Measurements from ENCODE around the gene TOP3B. TPM values are rescaled to one million over a fixed set of nuclear protein-coding genes. Genes with fewer than 3 reads are reported as not detected.

TOP3B gene
- total and polyA plus RNA-seq, 10 of the 15 experiments (the other 5 are each of a cell fraction or from before 2014, with no cell fraction given), result 0.60 to 47.3 (median 33.7) TPM

DNA sequence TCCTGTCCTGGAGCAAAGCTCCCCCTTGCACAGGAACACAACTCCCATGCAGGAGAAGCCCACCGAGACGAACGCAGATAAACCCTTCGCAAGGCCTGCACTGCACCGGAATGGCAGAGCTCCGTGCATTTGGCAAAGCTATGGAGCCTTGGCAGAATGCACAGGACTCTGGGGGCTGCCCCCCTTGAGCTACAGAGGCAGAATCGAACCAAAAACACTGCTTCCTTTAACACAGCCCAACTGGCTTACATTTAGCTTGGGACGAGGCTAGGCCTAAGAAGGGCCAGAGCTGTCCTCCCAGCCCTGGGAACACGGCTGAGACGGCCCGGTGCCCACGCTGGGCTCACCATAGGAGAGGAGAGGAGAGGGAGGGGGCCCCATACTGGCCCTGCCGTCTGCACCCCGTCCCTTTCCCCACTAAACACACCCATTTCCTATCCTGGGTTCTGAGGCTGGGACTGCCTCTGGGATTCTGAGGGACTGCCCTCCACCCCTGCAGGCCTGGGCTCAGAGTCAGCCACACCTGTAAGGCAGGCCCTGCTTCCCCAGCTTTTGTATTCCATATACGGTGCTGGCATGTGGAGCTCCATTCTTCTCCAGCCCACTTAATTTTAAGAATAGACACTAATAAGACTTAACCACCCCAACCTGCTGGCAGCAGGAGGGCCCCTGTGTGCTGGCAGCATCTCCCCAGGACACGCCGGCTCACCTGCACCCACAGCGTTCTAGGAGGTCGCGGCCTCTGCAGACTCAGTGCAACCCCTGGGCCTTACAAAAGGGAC lies 62.9 kb downstream of the TOP3B start (continued):
- TF ChIP-seq, protein P1, sequence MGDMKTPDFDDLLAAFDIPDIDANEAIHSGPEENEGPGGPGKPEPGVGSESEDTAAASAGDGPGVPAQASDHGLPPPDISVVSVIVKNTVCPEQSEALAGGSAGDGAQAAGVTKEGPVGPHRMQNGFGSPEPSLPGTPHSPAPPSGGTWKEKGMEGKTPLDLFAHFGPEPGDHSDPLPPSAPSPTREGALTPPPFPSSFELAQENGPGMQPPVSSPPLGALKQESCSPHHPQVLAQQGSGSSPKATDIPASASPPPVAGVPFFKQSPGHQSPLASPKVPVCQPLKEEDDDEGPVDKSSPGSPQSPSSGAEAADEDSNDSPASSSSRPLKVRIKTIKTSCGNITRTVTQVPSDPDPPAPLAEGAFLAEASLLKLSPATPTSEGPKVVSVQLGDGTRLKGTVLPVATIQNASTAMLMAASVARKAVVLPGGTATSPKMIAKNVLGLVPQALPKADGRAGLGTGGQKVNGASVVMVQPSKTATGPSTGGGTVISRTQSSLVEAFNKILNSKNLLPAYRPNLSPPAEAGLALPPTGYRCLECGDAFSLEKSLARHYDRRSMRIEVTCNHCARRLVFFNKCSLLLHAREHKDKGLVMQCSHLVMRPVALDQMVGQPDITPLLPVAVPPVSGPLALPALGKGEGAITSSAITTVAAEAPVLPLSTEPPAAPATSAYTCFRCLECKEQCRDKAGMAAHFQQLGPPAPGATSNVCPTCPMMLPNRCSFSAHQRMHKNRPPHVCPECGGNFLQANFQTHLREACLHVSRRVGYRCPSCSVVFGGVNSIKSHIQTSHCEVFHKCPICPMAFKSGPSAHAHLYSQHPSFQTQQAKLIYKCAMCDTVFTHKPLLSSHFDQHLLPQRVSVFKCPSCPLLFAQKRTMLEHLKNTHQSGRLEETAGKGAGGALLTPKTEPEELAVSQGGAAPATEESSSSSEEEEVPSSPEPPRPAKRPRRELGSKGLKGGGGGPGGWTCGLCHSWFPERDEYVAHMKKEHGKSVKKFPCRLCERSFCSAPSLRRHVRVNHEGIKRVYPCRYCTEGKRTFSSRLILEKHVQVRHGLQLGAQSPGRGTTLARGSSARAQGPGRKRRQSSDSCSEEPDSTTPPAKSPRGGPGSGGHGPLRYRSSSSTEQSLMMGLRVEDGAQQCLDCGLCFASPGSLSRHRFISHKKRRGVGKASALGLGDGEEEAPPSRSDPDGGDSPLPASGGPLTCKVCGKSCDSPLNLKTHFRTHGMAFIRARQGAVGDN (IDR thresholded peaks at IDR 0.05), result no peak
- TF ChIP-seq POLR2AphosphoS2 (IDR thresholded peaks at IDR 0.05; ENCODE audit: low read depth, low read length), result no peak

DNA sequence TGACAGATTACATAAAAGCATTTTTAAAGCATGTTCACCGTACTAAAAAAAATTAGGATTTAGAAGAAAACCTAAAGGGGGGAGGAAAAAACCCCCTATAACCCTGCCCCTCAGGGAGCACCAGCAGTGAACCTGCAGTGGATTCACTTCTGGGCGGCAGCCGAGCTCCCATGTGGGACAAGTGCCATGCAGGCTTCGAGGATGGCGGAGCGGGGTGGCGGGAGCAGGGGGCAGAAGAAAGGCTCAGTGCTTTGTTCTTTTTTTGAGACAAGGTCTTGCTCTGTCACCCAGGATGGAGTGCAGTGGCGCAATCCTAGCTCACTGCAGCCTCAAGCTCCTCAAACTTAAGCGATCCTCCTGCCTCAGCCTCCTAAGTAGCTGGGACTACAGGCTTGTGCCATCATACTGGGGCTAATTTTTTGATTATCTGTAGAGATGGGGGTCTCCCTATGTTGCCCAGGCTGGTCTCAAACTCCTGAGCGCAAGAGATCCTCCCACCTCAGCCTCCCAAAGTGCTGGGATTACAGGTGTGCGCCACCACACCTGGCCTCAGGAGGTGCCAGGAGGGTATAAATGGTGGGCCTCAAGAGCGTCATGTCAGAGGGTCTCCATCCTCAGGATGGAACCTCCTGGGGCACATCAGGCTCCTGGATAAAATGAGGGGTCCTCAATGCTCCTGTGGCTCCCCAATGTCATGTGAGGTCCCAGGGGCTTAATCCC lies 64.0 kb downstream of the TOP3B start:
- no peak overlapping the region for H2AFZ ChIP-seq (ENCODE audit: control insufficient read depth, low read depth, low read length)
- no peaks in the 10 kb centered on the region for H3K27me3 ChIP-seq (replicated peaks in 1 of 2; ENCODE audit: control insufficient read depth in 2 of 2, insufficient read depth in 2 of 2, low read length in 1 of 2)
- no TSS peak for BruUV-seq (replicated peaks)
- H3K79me2 ChIP-seq (ENCODE audit: control insufficient read depth, insufficient read depth, low read length), result no peaks in the 10 kb centered on the region
- no peak overlapping the region for H3K27ac ChIP-seq (ENCODE audit: control insufficient read depth, insufficient read depth)
- no peak for ATAC-seq
- no peaks in the 10 kb centered on the region for H3K9me3 ChIP-seq (replicated peaks; ENCODE audit: control insufficient read depth, insufficient read depth, low read length)
- no peaks in the 10 kb centered on the region for H3K4me1 ChIP-seq (ENCODE audit: control insufficient read depth, insufficient read depth, low read length)
- ChIA-PET SMC1A (ENCODE audit: uncharacterized antibody, unreplicated experiment) (no interaction called here), POLR2A (no interaction called here), CTCF (no interaction called here), RAD21 (ENCODE audit: unreplicated experiment) (no interaction called here)
- no peaks in the 10 kb centered on the region for H3K36me3 ChIP-seq (ENCODE audit: control insufficient read depth in 2 of 2, insufficient read depth in 2 of 2, low read length in 1 of 2)
- intact Hi-C loops (cut with micrococcal nuclease; ENCODE audit: unreplicated experiment) (no loop called here), in situ Hi-C loops (cut with MboI) (no loop called here)
- no peak for FAIRE-seq
- no peak overlapping the region for H3K4me2 ChIP-seq (ENCODE audit: control insufficient read depth, insufficient read depth)
- no peaks in the 10 kb centered on the region for H4K20me1 ChIP-seq (ENCODE audit: control insufficient read depth, insufficient read depth)
- H3K4me3 ChIP-seq, result no peak overlapping the region
- H3K9ac ChIP-seq (ENCODE audit: control insufficient read depth, insufficient read depth, low read length), result no peak overlapping the region
- DNase-seq (ENCODE audit: low read depth, low spot score), result no peak
- WGBS (ENCODE audit: insufficient coverage, insufficient replicate concordance, low lambda C conversion rate, missing lambda C conversion rate), result 76% methylated on average over 12 of the region's 12 CpGs
- TF ChIP-seq KLF5 (IDR thresholded peaks at IDR 0.05; ENCODE audit: partially characterized antibody) (no peak), ZNF217 (IDR thresholded peaks at IDR 0.05) (no peak), E2F8 (IDR thresholded peaks at IDR 0.05; ENCODE audit: low read depth, partially characterized antibody) (no peak), GATAD2B (conservative IDR thresholded peaks at IDR 0.05; ENCODE audit: low read depth) (no peak), RBBP5 (conservative IDR thresholded peaks at IDR 0.05) (no peak), SUZ12 (IDR thresholded peaks at IDR 0.05; ENCODE audit: unreplicated experiment) (no peak), TBL1XR1 (IDR thresholded peaks at IDR 0.05; ENCODE audit: low read depth, low read length) (no peak), STAT1 (conservative IDR thresholded peaks at IDR 0.05) (no peak), CBX5 (IDR thresholded peaks at IDR 0.05; ENCODE audit: low read depth) (no peak)
- TF ChIP-seq, protein P2, sequence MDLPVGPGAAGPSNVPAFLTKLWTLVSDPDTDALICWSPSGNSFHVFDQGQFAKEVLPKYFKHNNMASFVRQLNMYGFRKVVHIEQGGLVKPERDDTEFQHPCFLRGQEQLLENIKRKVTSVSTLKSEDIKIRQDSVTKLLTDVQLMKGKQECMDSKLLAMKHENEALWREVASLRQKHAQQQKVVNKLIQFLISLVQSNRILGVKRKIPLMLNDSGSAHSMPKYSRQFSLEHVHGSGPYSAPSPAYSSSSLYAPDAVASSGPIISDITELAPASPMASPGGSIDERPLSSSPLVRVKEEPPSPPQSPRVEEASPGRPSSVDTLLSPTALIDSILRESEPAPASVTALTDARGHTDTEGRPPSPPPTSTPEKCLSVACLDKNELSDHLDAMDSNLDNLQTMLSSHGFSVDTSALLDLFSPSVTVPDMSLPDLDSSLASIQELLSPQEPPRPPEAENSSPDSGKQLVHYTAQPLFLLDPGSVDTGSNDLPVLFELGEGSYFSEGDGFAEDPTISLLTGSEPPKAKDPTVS (IDR thresholded peaks at IDR 0.05; ENCODE audit: low read depth, low read length), result no peak
